PC-9 (cell line): ENCODE results near the gene SIGLEC7. TPM values are rescaled to one million over a fixed set of nuclear protein-coding genes. Genes with fewer than 3 reads are reported as not detected.

Experiments
- BruUV-seq: library from RNA; stranded (reverse); fragments of 400-500 nt; replicated peaks from 2 replicates; lab custom pipeline; 2021; lab: Mats Ljungman, UMichigan
- CTCF ChIA-PET: fragments of 300-600 bp; sonication (Branson Sonifier 250); formaldehyde crosslinking; loops from one replicate; lab custom pipeline; 2022; ENCODE audit warnings: antibody characterized with exemption; lab: Charles Lee
- POLR2A ChIA-PET: fragments of 300-600 bp; sonication (Branson Sonifier 250); formaldehyde crosslinking; loops from one replicate; lab custom pipeline; 2022; ENCODE audit warnings: antibody characterized with exemption; ENCODE audit not compliant: unreplicated experiment; lab: Charles Lee
- DNase-seq, 2 experiments: peaks; one replicate each; pipeline versions ENCODE4 v3.0.0 to v3.0.0-alpha.2; 2015 to 2022; ENCODE audit warnings: mixed read lengths in 1 of 2
- H2AFZ ChIP-seq: fragments of 200-600 bp; sonication (generic); 2 replicates; pipeline ENCODE4 v1.8.1; 2017; ENCODE audit warnings: antibody characterized with exemption
- H3F3A ChIP-seq: fragments of 200-600 bp; sonication (generic); 2 replicates; pipeline ENCODE4 v1.8.1; 2017; ENCODE audit warnings: antibody characterized with exemption, mild to moderate bottlenecking, low read depth; ENCODE audit not compliant: insufficient read depth
- H3K27ac ChIP-seq: fragments of 200-600 bp; sonication (generic); 2 replicates; pipeline ENCODE4 v1.6.1; 2016; ENCODE audit warnings: mixed run types
- H3K27me3 ChIP-seq: fragments of 200-600 bp; sonication (generic); 2 replicates; pipeline ENCODE4 v1.6.1; 2016; ENCODE audit warnings: low read depth, mixed run types; ENCODE audit not compliant: insufficient read depth
- H3K36me3 ChIP-seq: fragments of 200-600 bp; sonication (generic); 2 replicates; pipeline ENCODE4 v1.6.1; 2016; ENCODE audit warnings: low read depth, mixed run types
- H3K4me1 ChIP-seq: fragments of 200-600 bp; sonication (generic); replicated peaks from 2 replicates; pipeline ENCODE4 v1.6.1; 2016; ENCODE audit warnings: mixed run types; ENCODE audit not compliant: insufficient read depth
- H3K4me2 ChIP-seq: fragments of 200-600 bp; sonication (generic); 2 replicates; pipeline ENCODE4 v1.6.1; 2017; ENCODE audit warnings: mixed run types
- H3K4me3 ChIP-seq: fragments of 200-600 bp; sonication (generic); 2 replicates; pipeline ENCODE4 v1.6.1; 2016; ENCODE audit warnings: mixed run types
- H3K79me2 ChIP-seq: fragments of 200-600 bp; sonication (generic); 2 replicates; pipeline ENCODE4 v1.6.1; 2017; ENCODE audit warnings: low read depth, mixed run types
- H3K9me2 ChIP-seq: fragments of 200-600 bp; sonication (generic); 2 replicates; pipeline ENCODE4 v1.8.1; 2017; ENCODE audit warnings: mild to moderate bottlenecking; ENCODE audit not compliant: insufficient read depth
- H3K9me3 ChIP-seq: fragments of 200-600 bp; sonication (generic); 2 replicates; pipeline ENCODE4 v1.8.1; 2016; ENCODE audit warnings: low read depth; ENCODE audit not compliant: insufficient read depth
- H4K20me1 ChIP-seq: fragments of 200-600 bp; sonication (generic); 2 replicates; pipeline ENCODE4 v1.8.1; 2017; ENCODE audit not compliant: insufficient read depth
- EZH2 ChIP-seq: fragments of 200-600 bp; sonication (generic); IDR thresholded peaks from 2 replicates; pipeline ENCODE4 v1.8.0; 2017; ENCODE audit warnings: antibody characterized with exemption, low read depth
- intact Hi-C: fragments of 100-400 bp; cut with micrococcal nuclease; formaldehyde crosslinking; loops from one replicate; pipeline ENCODE4 v1.10.0; 2022; ENCODE audit not compliant: unreplicated experiment
- total RNA-seq: library from RNA; stranded (reverse); gene quantifications from 2 replicates; pipeline ENCODE4 v1.2.3, GENCODE V29; 2021
- TF ChIP-seq, protein P1 (sequence below): fragments of 200-600 bp; sonication (generic); conservative IDR thresholded peaks from 2 replicates; pipeline ENCODE4 v1.6.1; 2017; ENCODE audit warnings: mixed run types, antibody characterized with exemption, mild to moderate bottlenecking, moderate library complexity

SIGLEC7 gene
- total RNA-seq, 1 experiment from 2014 or later = not detected

DNA sequence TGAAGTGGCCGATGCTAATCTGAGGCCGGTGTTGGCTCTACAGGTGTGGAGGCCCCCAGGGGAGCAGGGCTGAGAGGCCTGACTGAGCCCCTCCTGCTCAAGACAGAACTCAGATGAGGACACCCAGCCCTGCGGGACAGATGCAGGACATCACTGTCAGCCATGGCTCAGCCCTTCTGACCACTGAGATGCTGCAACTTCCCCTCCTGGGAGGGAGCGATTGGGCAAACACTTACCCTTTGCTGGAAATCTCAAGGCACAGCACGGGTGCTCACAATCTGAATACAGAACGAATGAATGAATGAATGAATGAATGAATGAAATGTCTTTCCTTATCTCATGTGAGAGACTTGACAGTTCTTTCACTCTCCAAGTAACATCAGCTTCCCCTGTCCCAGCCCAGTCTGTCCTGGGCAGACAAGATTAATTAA lies 3.5 kb upstream of the SIGLEC7 start:
- Histone ChIP-seq H3K27me3 (peaks cover 95% of the 10 kb centered on the region), H3K4me2 (no peak overlapping the region), H3K79me2 (no peaks in the 10 kb centered on the region), H3K4me3 (no peak overlapping the region), H3K4me1 (no peaks in the 10 kb centered on the region), H3K36me3 (no peaks in the 10 kb centered on the region), H3K9me2 (no peaks in the 10 kb centered on the region), H3K27ac (no peak overlapping the region), H3F3A (no peaks in the 10 kb centered on the region), H4K20me1 (no peaks in the 10 kb centered on the region), H2AFZ (no peak overlapping the region), H3K9me3 (peaks cover 8% of the 10 kb centered on the region; the same call in 1 of the 2 replicates)
- CTCF ChIA-PET = no interaction called here
- POLR2A ChIA-PET = no interaction called here
- no peak for TF ChIP-seq EZH2
- TF ChIP-seq, protein P1, sequence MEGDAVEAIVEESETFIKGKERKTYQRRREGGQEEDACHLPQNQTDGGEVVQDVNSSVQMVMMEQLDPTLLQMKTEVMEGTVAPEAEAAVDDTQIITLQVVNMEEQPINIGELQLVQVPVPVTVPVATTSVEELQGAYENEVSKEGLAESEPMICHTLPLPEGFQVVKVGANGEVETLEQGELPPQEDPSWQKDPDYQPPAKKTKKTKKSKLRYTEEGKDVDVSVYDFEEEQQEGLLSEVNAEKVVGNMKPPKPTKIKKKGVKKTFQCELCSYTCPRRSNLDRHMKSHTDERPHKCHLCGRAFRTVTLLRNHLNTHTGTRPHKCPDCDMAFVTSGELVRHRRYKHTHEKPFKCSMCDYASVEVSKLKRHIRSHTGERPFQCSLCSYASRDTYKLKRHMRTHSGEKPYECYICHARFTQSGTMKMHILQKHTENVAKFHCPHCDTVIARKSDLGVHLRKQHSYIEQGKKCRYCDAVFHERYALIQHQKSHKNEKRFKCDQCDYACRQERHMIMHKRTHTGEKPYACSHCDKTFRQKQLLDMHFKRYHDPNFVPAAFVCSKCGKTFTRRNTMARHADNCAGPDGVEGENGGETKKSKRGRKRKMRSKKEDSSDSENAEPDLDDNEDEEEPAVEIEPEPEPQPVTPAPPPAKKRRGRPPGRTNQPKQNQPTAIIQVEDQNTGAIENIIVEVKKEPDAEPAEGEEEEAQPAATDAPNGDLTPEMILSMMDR = no peak
- no peak for DNase-seq
- intact Hi-C loops = no loop called here
- no TSS peak for BruUV-seq

DNA sequence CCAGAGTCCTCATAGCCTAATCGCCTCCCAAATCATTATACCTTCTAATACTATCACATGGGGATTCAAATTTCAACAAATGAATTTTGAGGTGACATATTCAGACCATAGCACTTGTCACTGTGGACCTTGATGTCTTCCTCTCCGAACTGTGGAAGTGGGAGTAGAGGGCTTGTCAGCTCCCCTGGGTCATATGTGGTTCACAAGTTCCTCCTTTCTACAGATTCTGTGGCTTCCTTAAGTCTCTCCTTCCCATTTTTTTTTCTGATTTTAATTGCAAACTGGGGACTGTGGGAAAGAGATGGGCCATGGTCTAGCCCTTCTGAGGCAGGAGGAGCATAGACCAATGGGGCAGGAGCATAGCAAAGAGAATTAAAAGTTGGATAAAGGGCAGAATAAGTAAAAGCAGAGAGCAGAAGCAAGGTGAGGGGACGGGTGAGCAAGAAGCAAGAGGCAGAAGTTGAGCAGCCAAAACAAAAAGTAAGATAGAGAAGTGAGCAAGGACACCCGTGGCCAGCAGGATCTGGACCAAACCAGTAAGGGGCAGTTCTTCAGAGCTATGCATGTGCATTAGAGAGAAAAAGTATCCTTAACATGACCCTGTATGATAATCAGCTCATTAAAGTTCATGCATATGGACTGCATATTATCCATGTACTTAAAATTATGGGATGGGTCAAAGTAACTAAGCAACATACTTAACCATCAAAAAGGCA lies 2.6 kb upstream of the SIGLEC7 start:
- POLR2A ChIA-PET = no interaction called here
- intact Hi-C loops = no loop called here
- no peak for TF ChIP-seq EZH2
- TF ChIP-seq, protein P1 = no peak

DNA sequence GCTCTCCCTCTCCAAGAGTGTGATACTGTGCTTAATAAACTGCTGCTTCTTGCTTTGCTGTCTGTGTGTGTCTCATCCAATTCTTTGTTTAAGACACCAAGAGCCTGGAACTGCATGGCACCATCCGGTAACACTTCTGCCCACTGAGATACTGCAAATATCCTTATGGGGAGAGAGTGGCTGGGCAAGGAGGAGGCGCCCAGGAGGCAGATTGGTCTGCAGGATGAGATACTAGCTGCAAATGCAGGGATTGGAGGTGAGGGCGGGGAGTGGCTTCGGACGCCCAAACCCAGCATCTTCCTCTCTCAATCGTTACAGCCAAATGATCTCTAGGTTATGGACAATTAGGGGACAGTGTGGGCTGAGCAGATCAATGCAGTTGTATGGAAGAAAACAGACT lies 1.7 kb upstream of the SIGLEC7 start:
- POLR2A ChIA-PET = no interaction called here
- Histone ChIP-seq H3K9me3 (no peaks in the 10 kb centered on the region; the same call in 1 of the 2 replicates), H4K20me1 (no peaks in the 10 kb centered on the region), H3K4me3 (no peak overlapping the region), H2AFZ (no peak overlapping the region), H3K27me3 (peaks cover 100% of the 10 kb centered on the region), H3K36me3 (no peaks in the 10 kb centered on the region), H3K79me2 (no peaks in the 10 kb centered on the region), H3K4me2 (no peak overlapping the region), H3K4me1 (no peaks in the 10 kb centered on the region), H3K27ac (no peak overlapping the region), H3K9me2 (no peaks in the 10 kb centered on the region), H3F3A (no peaks in the 10 kb centered on the region)
- no peak for TF ChIP-seq EZH2
- TF ChIP-seq, protein P1 = no peak
- BruUV-seq = no TSS peak
- DNase-seq = no peak
- CTCF ChIA-PET = no interaction called here
- intact Hi-C loops = no loop called here

More for the DNA sequence above, 2.6 kb upstream of the SIGLEC7 start:
- H3K27ac ChIP-seq = no peak overlapping the region
- H4K20me1 ChIP-seq = no peaks in the 10 kb centered on the region
- no peak overlapping the region for H2AFZ ChIP-seq
- no peaks in the 10 kb centered on the region for H3K79me2 ChIP-seq
- BruUV-seq = no TSS peak
- H3K4me3 ChIP-seq = no peak overlapping the region
- no peaks in the 10 kb centered on the region for H3K4me1 ChIP-seq
- no peak for DNase-seq
- H3F3A ChIP-seq = no peaks in the 10 kb centered on the region
- H3K9me3 ChIP-seq = peaks cover 8% of the 10 kb centered on the region; the same call in 1 of the 2 replicates
- peaks cover 100% of the 10 kb centered on the region for H3K27me3 ChIP-seq
- CTCF ChIA-PET = no interaction called here
- H3K4me2 ChIP-seq = no peak overlapping the region
- H3K36me3 ChIP-seq = no peaks in the 10 kb centered on the region
- no peaks in the 10 kb centered on the region for H3K9me2 ChIP-seq
